GM12878 (cell line): ENCODE results near the gene CEP295NL. TPM values are rescaled to one million over a fixed set of nuclear protein-coding genes. Genes with fewer than 3 reads are reported as not detected.

ENCODE experiments used
- ATAC-seq: fragments of 200-7000 bp; cut with Tn5 transposase; 3 replicates; pipeline ENCODE4 v1.9.1; 2020; ENCODE audit warnings: mild to moderate bottlenecking, moderate library complexity
- BruUV-seq: library from RNA; stranded (reverse); fragments of 400-500 nt; replicated peaks from 2 replicates; lab custom pipeline; 2021; lab: Mats Ljungman, UMichigan
- CTCF ChIA-PET: fragments of 300-600 bp; sonication (Branson Sonifier 250); formaldehyde crosslinking; extraction: SDS; loops from one replicate; lab custom pipeline; 2021; ENCODE audit warnings: inconsistent platforms; lab: Yijun Ruan, JAX
- POLR2A ChIA-PET: fragments of 350-600 bp; formaldehyde crosslinking; extraction: SDS; loops from one replicate; lab custom pipeline; 2021; ENCODE audit warnings: inconsistent platforms; lab: Charles Lee
- RAD21 ChIA-PET: fragments of 300-600 bp; sonication (Branson Sonifier 250); formaldehyde crosslinking; loops from one replicate; lab custom pipeline; 2023; ENCODE audit warnings: antibody characterized with exemption; ENCODE audit not compliant: unreplicated experiment; lab: Charles Lee
- SMC1A ChIA-PET: fragments of 300-600 bp; sonication (Branson Sonifier 250); formaldehyde crosslinking; loops from one replicate; lab custom pipeline; 2023; ENCODE audit not compliant: unreplicated experiment, uncharacterized antibody; lab: Charles Lee
- DNase-seq: peaks from one replicate; pipeline ENCODE4 v3.0.0-alpha.2; 2011; ENCODE audit warnings: low read depth, low spot score
- FAIRE-seq: peaks from 3 replicates; lab custom pipeline; 2011; peaks lifted over from hg19 to GRCh38; lab: Jason Lieb, UNC
- H2AFZ ChIP-seq: 2 replicates; pipeline ENCODE4 v1.6.0; 2011; ENCODE audit warnings: low read depth, low read length, control low read depth; ENCODE audit not compliant: control insufficient read depth
- H3K27ac ChIP-seq: 2 replicates; pipeline ENCODE4 v1.5.1; 2011; ENCODE audit warnings: control low read depth; ENCODE audit not compliant: control insufficient read depth, insufficient read depth
- H3K27me3 ChIP-seq, 2 experiments: replicated peaks in 1 of 2; 2 replicates each; pipeline versions ENCODE4 v1.6.0 to v1.6.1; 2011; ENCODE audit warnings: low read length in 1 of 2; ENCODE audit not compliant: control insufficient read depth in 2 of 2, insufficient read depth in 2 of 2
- H3K36me3 ChIP-seq, 2 experiments: 2 replicates each; pipeline ENCODE4 v1.5.1; 2011; ENCODE audit warnings: low read length in 1 of 2; ENCODE audit not compliant: control insufficient read depth in 2 of 2, insufficient read depth in 2 of 2
- H3K4me1 ChIP-seq: 2 replicates; pipeline ENCODE4 v1.6.1; 2011; ENCODE audit warnings: mild to moderate bottlenecking, low read length, moderate library complexity, mixed read lengths; ENCODE audit not compliant: control insufficient read depth, insufficient read depth
- H3K4me2 ChIP-seq: 2 replicates; pipeline ENCODE4 v1.6.0; 2011; ENCODE audit warnings: control low read depth; ENCODE audit not compliant: control insufficient read depth, insufficient read depth
- H3K4me3 ChIP-seq: fragments of 200-600 bp; sonication (generic); 2 replicates; pipeline ENCODE4 v1.5.1; 2016
- H3K79me2 ChIP-seq: 2 replicates; pipeline ENCODE4 v1.6.0; 2011; ENCODE audit warnings: low read length; ENCODE audit not compliant: control insufficient read depth, insufficient read depth
- H3K9ac ChIP-seq: 2 replicates; pipeline ENCODE4 v1.8.0; 2011; ENCODE audit warnings: low read length, control low read depth, mixed read lengths; ENCODE audit not compliant: control insufficient read depth, insufficient read depth
- H3K9me3 ChIP-seq: replicated peaks from 3 replicates; pipeline ENCODE4 v1.5.1; 2011; ENCODE audit warnings: mild to moderate bottlenecking, low read length; ENCODE audit not compliant: control insufficient read depth, insufficient read depth
- H4K20me1 ChIP-seq: 2 replicates; pipeline ENCODE4 v1.6.0; 2011; ENCODE audit not compliant: control insufficient read depth, insufficient read depth
- CBFB ChIP-seq: IDR thresholded peaks from 2 replicates; pipeline ENCODE4 v1.6.1; 2016; ENCODE audit warnings: antibody characterized with exemption, low read depth
- CHD1 ChIP-seq: IDR thresholded peaks from 2 replicates; pipeline ENCODE4 v1.6.1; 2012; ENCODE audit warnings: low read depth, low read length, improper control_type of control experiment
- KAT2A ChIP-seq: conservative IDR thresholded peaks from 2 replicates; pipeline ENCODE4 v1.6.1; 2011; ENCODE audit warnings: low read depth, low read length; ENCODE audit not compliant: control insufficient read depth
- LARP7 ChIP-seq: fragments of 450-650 bp; IDR thresholded peaks from 2 replicates; pipeline ENCODE4 v1.6.1; 2017; ENCODE audit warnings: mild to moderate bottlenecking
- MAX ChIP-seq: IDR thresholded peaks from 2 replicates; pipeline ENCODE4 v1.6.1; 2012; ENCODE audit warnings: low read depth, low read length, improper control_type of control experiment
- MYB ChIP-seq: fragments of 150-350 bp; IDR thresholded peaks from 2 replicates; pipeline ENCODE4 v1.6.1; 2014; ENCODE audit warnings: mild to moderate bottlenecking, low read depth, low read length, borderline replicate concordance
- NKRF ChIP-seq: fragments of 450-650 bp; conservative IDR thresholded peaks from 2 replicates; pipeline ENCODE4 v1.6.1; 2017; ENCODE audit warnings: mild to moderate bottlenecking, moderate library complexity
- PAX8 ChIP-seq: fragments of 450-650 bp; IDR thresholded peaks from 2 replicates; pipeline ENCODE4 v1.6.1; 2017; ENCODE audit warnings: mild to moderate bottlenecking, moderate library complexity
- POLR2AphosphoS5 ChIP-seq: IDR thresholded peaks from 2 replicates; pipeline ENCODE4 v1.6.1; 2011; ENCODE audit warnings: mild to moderate bottlenecking, low read length, inconsistent platforms
- STAT3 ChIP-seq: IDR thresholded peaks from 2 replicates; pipeline ENCODE4 v1.6.1; 2011; ENCODE audit warnings: low read depth, low read length, improper control_type of control experiment
- TARDBP ChIP-seq: IDR thresholded peaks from 2 replicates; pipeline ENCODE4 v1.6.1; 2016; ENCODE audit warnings: borderline replicate concordance
- WGBS: methylation state at CpG from one replicate; pipeline ENCODE4 v1.1.6; 2016; ENCODE audit warnings: low lambda C conversion rate; ENCODE audit not compliant: insufficient replicate concordance, insufficient coverage; ENCODE audit errors: missing lambda C conversion rate; 5-methylcytosine and 5-hydroxymethylcytosine counted together
- in situ Hi-C: fragments of 300-500 bp; cut with MboI; formaldehyde crosslinking; loops from 9 replicates; pipeline ENCODE4 v1.14.3; 2018; ENCODE audit warnings: mixed read lengths
- intact Hi-C: fragments of 100-400 bp; cut with micrococcal nuclease; formaldehyde crosslinking; loops from one replicate; pipeline ENCODE4 v1.14.2; 2022; ENCODE audit not compliant: unreplicated experiment
- polyA plus RNA-seq, 11 experiments: library from polyadenylated mRNA; depleted of rRNA in 4 of 11; unstranded in 6 of 11; stranded (reverse) in 5 of 11; fragments of >200 nt; fragmentation: Nextera tagmentation in 4 of 11; fragmentation: Illumina TruSeq in 1 of 11; extraction: Ambion mirVana in 4 of 11; extraction: Trizol in 1 of 11; gene quantifications; 1 replicate in 1 of 11; 2 replicates in 10 of 11; pipeline versions ENCODE4 v1.2.1 to v1.2.3, GENCODE V29; 2011 to 2016; ENCODE audit warnings: inconsistent platforms in 2 of 11, missing spikeins in 2 of 11, low read depth in 1 of 11
- total RNA-seq, 4 experiments: library from RNA; depleted of rRNA in 3 of 4; stranded (reverse); fragments of >200 nt in 3 of 4; fragmentation: Illumina TruSeq in 1 of 4; extraction: Trizol in 1 of 4; gene quantifications; 2 replicates each; pipeline versions ENCODE4 v1.2.1 to v1.2.3, GENCODE V29; 2013 to 2021
- TF ChIP-seq, protein P1 (sequence below): fragments of 450-650 bp; IDR thresholded peaks from 2 replicates; pipeline ENCODE4 v1.6.1; 2017; ENCODE audit warnings: low read depth, mild to moderate bottlenecking, moderate library complexity
- TF ChIP-seq, protein P2 (sequence below): fragments of 150-350 bp; IDR thresholded peaks from 2 replicates; pipeline ENCODE4 v1.6.1; 2014; ENCODE audit warnings: mild to moderate bottlenecking, low read depth, low read length
- TF ChIP-seq, protein P3 (sequence below): fragments of 450-650 bp; IDR thresholded peaks from 2 replicates; pipeline ENCODE4 v1.6.1; 2017; ENCODE audit warnings: mild to moderate bottlenecking, moderate library complexity

Gene CEP295NL
- total and polyA plus RNA-seq, 10 of the 15 experiments (the other 5 are each of a cell fraction or from before 2014, with no cell fraction given): not detected

DNA sequence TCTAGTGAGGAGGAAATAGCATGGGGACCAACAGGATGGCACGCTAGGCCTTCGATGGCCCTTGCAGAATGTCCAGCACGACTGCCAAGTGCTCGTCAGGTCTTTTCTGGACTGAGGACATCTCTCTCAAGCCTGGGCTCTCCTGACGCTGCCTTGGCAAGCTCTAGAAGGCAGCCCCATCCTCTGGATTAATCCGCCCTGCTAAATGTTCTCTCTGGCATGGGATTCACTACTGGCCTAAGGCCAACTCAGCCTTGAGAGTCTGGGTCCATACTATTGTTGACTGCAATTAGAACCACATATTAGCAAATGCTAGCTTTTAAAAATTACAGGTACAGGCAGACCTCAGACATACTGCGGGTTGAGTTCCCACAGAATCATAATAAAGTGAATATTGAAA is 2.5 kb upstream of the CEP295NL start (continued):
- TF ChIP-seq, protein P1, sequence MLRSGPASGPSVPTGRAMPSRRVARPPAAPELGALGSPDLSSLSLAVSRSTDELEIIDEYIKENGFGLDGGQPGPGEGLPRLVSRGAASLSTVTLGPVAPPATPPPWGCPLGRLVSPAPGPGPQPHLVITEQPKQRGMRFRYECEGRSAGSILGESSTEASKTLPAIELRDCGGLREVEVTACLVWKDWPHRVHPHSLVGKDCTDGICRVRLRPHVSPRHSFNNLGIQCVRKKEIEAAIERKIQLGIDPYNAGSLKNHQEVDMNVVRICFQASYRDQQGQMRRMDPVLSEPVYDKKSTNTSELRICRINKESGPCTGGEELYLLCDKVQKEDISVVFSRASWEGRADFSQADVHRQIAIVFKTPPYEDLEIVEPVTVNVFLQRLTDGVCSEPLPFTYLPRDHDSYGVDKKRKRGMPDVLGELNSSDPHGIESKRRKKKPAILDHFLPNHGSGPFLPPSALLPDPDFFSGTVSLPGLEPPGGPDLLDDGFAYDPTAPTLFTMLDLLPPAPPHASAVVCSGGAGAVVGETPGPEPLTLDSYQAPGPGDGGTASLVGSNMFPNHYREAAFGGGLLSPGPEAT: no peak
- TF ChIP-seq LARP7: no peak

GRCh38 chr17:78905116-78905515 is 2.1 kb upstream of the CEP295NL start:
- no peak for FAIRE-seq

More at GRCh38 chr17:78905116-78905515, 2.1 kb upstream of the CEP295NL start:
- Histone ChIP-seq H3K9me3 (no peaks in the 10 kb centered on the region), H2AFZ (no peak overlapping the region), H3K27me3 (0 out of 4 replicates have a peak, but pooled peaks cover 0 to 2% of the 10 kb centered on the region in 2 experiments), H3K4me3 (no peak overlapping the region), H3K36me3 (no peaks in the 10 kb centered on the region), H3K4me2 (no peak overlapping the region), H3K9ac (no peak overlapping the region), H3K4me1 (no peaks in the 10 kb centered on the region)
- ChIA-PET SMC1A (no interaction called here), CTCF (interaction anchor here (0.6 to 1.5 kb wide), 2 partner anchors 15 to 1947 kb away, joined by 3 to 4 read pairs; no protein-coding TSS in a partner anchor), RAD21 (no interaction called here)
- no peak for ATAC-seq
- in situ Hi-C loops (no loop called here), intact Hi-C loops (no loop called here)
- WGBS: 40% methylated on average over 6 of the region's 6 CpGs
- no TSS peak for BruUV-seq
- TF ChIP-seq STAT3 (no peak), TARDBP (no peak), NKRF (no peak), POLR2AphosphoS5 (no peak), CBFB (no peak), PAX8 (no peak), CHD1 (no peak), KAT2A (no peak), MYB (no peak), MAX (no peak)
- TF ChIP-seq, protein P2, sequence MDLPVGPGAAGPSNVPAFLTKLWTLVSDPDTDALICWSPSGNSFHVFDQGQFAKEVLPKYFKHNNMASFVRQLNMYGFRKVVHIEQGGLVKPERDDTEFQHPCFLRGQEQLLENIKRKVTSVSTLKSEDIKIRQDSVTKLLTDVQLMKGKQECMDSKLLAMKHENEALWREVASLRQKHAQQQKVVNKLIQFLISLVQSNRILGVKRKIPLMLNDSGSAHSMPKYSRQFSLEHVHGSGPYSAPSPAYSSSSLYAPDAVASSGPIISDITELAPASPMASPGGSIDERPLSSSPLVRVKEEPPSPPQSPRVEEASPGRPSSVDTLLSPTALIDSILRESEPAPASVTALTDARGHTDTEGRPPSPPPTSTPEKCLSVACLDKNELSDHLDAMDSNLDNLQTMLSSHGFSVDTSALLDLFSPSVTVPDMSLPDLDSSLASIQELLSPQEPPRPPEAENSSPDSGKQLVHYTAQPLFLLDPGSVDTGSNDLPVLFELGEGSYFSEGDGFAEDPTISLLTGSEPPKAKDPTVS: no peak
- TF ChIP-seq, protein P3, sequence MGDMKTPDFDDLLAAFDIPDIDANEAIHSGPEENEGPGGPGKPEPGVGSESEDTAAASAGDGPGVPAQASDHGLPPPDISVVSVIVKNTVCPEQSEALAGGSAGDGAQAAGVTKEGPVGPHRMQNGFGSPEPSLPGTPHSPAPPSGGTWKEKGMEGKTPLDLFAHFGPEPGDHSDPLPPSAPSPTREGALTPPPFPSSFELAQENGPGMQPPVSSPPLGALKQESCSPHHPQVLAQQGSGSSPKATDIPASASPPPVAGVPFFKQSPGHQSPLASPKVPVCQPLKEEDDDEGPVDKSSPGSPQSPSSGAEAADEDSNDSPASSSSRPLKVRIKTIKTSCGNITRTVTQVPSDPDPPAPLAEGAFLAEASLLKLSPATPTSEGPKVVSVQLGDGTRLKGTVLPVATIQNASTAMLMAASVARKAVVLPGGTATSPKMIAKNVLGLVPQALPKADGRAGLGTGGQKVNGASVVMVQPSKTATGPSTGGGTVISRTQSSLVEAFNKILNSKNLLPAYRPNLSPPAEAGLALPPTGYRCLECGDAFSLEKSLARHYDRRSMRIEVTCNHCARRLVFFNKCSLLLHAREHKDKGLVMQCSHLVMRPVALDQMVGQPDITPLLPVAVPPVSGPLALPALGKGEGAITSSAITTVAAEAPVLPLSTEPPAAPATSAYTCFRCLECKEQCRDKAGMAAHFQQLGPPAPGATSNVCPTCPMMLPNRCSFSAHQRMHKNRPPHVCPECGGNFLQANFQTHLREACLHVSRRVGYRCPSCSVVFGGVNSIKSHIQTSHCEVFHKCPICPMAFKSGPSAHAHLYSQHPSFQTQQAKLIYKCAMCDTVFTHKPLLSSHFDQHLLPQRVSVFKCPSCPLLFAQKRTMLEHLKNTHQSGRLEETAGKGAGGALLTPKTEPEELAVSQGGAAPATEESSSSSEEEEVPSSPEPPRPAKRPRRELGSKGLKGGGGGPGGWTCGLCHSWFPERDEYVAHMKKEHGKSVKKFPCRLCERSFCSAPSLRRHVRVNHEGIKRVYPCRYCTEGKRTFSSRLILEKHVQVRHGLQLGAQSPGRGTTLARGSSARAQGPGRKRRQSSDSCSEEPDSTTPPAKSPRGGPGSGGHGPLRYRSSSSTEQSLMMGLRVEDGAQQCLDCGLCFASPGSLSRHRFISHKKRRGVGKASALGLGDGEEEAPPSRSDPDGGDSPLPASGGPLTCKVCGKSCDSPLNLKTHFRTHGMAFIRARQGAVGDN: no peak
- TF ChIP-seq, all 136 proteins: peak for 0
- H3K27ac ChIP-seq: no peak overlapping the region
- POLR2A ChIA-PET: no interaction called here
- DNase-seq: no peak
- H3K79me2 ChIP-seq: no peaks in the 10 kb centered on the region
- H4K20me1 ChIP-seq: no peaks in the 10 kb centered on the region
